GM18870 (cell line): ENCODE results near the gene TBX1.

Experiments used
- ATAC-seq: cut with Tn5 transposase; IDR thresholded peaks from one replicate; pipeline ENCODE4 v1.9.1; 2021; ENCODE audit warnings: moderate library complexity; ENCODE audit not compliant: unreplicated experiment

TBX1 gene

DNA sequence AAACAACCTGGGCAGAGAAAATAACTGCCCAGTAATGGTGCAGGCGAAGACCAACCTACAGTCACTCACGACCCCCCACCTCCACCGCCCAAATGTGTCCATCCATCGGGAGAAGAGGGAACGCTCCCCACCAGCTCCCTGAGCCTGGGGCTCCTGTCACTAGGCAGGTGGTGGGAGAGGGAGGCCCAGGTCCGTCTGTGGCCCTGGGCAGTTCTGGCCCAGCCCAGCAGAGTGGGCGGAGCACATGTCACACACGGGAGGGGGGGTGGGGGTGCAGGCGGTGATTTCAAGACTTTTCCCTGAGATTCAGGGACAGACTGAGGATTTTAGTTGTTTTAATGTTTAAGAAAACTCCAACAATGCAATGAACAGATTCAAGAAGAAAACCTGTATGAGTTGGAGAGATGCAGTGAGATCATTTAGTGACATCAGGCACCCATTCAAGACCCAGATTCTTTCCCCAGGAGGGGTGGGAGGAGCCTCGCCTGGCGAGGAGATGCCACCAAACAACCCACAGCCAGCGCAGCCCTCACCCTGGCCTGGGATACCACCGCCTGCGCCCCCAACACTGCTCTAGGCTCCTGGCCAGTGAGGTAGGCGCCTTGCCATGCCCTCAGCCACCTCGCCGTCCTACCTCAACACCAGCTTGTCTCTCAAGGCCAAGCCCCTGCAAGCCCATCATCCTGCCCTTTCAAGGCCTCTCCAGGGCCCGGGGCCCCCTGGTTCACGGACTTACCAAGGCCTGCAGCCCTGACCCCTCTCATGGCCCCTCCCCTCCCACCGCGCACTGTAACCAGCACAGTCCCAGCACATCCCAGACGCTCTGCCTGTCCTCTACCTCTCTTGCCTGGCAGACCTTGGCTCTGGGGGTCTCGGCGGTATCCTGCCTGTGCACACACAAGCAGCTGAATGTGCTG is 36.8 kb downstream of the TBX1 start:
- ATAC-seq, result no peak

DNA sequence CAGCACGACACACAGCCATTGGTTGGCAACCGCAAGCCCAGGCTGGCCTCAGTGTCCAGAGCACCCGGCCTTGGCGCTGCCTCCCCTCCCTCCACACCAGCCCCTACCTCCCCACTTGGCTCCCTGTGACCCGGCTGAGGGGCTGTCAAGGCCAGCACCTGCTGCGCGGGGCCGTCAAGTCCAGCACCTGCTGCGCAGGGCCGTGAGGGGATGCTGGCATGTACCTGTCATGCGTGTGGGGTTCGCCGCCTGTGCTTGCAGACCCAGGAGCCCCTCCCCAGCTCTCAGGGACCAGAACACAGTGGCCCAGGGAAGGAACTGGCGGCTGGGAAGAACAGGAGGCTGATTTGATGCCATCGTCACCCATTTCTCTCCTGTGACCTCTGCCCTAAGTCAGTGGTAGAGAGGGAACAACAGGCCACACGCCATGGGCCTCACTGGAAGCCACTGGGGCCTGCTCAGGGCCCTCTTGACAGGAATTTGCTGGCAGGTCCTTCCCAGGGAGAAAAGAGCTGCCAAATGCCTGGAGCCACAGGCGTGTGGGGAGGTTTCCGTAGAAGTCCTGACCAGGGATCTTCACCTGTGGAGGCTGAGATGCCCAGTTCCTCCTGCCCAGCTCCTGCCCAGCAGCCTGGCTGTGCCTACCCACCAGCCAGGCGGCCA is 37.6 kb downstream of the TBX1 start:
- ATAC-seq, result no peak

DNA sequence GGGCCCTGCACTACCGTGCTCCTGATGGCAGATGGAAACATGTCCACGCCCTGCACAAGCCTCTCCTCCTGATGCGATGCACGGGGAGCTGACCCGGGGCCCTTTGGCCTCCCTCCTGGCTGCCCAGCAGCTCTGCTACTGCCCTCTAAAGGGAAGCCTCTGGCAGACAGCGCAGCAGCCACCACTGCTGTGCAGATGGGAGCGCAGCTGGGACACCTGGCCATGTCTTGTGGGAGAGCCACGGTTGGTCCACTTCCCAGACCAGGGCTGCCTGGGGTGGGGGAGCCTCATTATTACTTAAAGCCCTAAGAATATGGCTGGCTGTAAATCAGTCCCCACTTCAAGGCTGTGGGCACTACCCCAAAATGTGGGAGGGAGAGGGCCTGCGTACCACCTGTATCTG is 38.3 kb downstream of the TBX1 start:
- no peak for ATAC-seq

DNA sequence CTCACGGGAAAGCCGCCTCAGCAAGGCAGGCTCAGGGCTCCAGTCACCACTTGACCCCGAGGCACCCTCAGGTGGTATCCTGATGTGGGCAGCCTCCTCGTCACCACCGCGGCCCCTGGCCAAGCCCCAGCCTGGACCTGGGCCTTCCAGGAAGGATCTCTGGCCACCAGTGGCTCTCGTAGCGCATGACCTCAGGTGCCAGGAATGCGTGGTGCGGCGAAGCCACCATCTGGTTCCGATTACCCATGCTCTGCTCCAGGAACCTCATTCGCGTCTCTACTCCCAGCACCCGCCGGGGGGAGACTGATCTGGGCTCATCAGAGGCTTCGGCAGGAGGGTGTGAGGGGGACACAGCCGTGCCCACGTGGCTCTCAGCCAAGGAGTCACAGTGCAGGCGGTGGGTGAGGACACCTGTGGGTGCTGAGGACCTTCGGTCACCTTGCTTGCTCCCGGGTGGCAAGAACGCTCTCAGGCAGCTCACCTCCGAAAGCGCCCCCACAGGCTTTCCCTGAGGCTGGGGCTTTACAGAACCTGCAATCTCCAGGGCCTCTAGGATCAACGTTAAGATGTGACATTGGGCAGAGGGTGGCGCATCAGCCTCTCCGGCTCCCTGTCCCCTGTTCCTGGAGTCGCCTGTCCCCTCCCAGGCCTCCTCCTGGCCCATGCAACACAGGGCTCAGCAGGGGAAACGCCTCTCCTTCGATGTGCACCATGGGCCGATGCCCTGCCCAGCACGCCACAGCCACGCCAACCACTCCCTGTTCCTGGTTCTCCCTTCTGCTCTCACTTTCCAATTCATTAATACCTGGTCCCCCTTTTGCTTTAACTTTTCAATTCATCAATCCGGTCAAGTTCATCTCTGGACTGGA is 39.0 kb downstream of the TBX1 start:
- ATAC-seq, result no peak

DNA sequence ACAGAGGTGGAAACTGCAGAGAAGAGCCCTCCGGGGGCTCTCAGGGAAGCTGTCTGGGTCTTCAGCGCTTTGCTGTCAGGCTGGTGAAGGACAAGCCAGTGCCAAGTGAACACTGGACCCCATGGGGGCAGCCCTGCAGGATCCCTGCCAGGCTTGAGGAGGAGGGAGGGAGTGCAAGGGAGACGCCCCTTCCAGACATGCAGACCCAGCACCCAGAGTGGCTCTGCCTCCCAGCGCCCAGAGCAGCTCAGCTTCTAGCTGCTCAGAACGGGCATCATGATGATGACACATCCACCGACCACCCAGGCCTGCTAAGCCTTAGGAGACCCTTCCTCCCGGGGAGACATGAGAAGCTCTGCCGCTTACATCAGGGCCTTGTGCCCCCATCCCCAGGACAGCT is 39.7 kb downstream of the TBX1 start:
- ATAC-seq, result no peak

DNA sequence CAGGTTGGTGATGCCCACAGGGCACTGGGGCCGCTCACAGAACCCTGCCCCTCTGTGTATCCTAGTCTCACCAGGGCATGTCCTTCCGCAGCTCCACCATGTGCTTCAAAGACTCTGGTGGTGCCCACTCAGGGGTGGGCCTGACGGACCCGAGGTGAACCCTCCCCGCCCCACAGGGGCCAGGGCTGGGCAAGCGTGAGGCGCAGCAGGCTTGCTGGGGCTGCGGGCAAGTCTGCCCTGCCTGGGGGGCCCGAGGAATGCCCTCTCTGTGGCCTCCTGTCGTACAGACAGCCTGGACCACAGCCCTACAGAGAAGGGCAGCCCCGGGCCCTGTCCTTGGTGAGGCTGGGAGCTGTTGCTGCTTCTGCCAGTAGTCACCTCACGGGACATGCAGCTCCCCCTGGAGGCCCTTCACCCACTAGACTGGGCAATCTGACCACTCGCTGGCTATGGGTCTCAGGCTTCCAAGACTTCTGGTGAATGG is 40.2 kb downstream of the TBX1 start:
- no peak for ATAC-seq

DNA sequence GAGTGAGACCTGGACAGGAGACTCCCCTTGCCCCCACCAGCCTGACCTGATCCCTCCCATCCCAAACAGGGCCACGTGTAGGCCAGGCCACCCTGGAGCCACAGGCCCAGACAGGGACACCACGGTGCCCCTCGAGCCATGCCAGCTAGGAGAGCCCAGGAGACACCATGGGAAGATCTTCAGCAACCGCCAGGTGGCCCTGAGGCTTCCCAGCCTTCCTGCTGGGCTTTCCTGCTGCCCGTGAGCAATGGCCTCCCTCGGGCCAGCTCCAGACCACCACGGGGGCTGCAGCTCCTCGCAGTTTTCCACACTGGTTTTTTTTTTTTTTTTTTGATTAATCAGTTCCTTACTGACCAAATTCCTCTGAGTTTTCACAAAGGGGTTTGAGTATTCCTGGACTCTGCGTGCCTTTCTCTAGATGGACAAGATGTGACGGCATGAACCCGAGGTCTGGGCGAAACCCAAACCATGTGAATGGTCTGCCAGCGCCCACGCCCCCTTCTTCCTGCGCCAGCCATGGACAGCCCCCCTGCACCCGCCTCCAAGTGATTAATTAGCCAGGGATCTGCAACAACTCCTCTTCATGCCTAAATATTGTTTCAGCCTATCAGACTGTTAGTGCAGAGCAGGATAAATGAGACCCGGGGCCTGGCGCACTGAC is 40.9 kb downstream of the TBX1 start:
- no peak for ATAC-seq

DNA sequence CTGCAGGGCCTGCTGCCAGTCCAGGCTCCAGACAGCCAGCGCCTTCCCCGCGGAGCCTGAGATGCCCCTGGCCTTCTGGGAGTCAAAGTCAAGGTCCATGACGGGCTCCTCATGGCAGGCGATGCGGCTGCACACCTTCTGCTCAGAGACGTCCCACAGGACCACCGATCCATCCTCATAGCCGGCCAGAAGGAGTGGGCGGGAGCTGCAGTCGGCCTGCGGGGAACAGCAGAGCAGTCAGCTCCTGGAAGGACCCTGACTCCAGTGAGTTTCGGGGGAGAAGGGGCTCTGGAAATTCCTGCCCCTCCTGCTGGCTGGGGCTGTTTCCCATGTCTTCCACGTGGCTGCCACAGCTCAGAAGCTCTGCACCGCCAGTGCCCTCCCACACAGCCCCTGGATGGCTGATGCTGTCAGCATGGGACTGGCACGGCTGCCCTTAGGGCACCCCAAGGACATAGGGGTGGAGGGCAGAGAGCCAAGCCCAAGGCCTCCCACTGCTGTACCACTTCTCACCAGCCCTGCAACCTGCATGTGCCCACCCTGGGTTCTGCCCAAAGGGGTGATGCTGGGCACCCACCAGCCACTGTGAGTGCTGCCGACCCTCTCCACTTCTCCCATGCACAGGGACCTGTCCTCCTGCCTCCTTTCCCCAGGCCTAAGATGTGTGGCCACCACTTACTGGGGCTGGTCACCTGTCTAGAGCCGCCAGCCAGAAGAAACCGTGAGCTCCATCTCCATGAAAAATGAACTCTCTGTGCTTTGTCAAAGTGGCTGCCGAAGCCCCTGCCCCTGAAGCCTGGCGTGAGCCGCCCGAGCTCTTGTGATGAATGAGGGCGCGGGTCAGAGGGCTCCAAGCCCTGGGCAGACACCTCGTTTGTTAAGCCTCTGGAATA is 41.7 kb downstream of the TBX1 start:
- ATAC-seq, result no peak

DNA sequence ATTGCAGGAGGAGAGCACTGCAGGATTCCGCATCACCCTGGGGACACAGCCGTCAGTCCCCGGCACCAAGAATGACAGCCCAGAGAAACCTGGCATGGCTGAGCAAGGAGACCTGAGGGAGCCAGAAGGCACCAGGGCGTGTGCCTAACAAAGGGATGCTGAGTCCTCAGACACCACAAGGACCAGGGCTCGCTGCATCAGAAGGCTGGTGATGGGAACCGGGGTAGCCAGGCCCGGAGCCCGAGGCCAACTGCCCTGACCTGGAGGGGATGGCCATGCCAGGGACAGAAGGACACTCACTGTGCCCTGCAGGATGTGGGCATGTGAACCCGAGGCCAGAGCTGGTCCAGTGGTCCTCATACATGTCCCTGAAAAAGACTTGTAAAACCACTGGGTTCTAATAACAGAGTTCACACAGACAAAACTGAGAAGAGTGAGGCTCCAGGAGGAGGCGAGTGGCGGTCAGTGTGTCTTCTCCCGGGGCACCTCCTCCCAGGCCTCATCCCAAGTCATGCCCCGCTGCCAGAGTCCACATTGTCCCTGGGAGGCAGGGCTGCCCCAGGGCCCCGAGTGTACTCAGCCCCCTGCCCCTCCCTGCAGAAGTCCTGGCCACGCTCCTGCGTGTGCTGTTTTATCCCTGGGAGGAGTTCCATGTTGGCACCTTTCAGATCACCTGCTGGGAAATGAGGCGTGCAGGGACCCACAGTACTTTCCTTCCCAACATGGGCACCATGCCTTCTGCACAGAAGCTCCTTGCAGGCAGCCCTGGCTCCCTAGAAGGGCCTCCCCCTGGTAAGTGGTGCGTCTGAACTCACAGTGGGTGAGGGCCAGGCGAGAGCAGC is 42.5 kb downstream of the TBX1 start:
- no peak for ATAC-seq

DNA sequence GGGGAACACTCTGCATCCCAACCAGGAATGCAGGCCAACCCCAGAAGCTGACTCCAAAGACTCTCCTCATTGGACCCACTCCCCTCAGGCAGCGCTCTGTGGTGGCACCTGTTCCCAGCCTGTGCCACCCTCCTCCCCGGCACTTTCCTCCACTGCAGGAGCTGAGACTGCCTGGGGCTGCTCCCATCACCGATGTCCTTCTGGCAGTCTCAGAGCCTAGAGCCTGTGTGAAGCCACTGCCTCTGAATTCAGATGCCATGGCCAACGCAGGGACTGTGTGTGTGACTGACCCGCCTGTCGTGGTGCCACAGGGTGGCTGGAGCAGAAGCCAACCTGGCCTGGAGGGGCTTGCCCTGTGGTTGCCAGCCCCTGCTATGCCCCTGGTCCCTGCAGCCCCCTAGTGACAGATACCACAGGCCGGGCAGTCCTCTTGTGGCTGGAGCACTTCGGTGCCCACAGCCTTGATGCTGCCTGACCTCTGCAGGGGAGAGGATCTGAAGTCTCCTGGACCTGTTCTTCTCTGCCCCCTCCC is 43.2 kb downstream of the TBX1 start:
- no peak for ATAC-seq

DNA sequence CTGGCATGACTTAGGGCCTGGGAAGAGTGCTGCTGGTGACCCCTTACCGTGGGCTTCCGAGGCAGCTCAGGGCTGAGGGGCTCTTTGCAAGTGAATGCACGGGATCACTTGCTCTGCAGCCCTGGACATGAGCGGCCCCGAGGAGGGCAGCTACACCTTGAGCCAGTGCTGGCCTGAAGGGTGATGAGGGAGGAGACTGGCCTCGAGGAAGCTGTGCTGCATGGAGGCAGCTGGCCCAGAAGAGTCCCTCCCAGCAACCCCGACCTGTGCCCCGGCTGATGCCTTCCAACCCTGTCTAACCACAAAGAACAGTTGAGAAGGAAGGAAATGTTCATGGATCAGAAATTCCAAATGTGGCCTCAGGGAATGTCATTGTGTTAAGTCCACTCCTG is 45.2 kb downstream of the TBX1 start:
- ATAC-seq, result no peak

DNA sequence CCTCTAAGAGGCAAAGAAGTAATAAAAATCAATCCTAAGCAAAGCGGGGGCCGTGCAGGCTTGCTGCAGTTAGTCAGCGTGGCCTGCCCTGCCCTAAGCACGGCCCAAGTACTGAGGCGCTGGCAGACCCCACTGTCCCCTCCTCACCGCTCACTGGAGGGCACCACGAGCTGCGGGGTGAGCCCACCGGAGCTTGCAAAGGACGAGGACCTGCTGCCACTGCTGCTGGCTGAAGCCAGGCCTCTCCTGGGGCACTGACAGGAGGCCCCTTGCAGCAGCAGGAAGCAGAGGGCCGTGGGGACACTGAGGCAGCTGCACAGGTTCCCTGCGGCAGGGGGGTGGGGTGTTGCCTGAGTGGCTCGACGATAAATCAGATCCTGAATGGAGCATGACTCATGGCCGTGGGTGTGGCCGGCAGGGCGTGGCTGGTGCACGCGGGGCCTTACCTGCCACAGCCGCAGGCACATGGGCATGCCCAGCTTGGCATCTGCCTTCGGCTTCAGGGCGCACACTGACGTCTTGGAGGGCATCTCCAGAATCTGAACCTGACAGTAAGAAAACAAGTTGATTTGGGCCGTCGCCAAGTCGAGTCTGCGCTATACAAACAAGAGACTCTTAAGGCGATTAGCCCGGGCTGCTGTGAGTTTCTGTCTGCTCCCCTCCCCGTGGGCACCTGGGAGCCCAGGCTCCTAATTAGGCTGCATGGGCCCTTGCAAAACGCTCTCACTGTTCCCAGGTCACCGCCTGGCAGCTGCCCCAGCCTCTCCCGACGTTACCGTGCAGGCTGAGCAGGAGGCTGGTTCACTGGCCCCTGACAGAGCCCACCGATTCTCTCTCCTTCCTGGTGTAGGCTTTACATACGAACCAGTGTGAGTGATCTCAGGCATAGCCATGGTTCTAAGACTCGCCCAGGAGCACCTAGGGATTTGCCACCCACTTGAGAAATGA is 45.9 kb downstream of the TBX1 start:
- ATAC-seq, result no peak

DNA sequence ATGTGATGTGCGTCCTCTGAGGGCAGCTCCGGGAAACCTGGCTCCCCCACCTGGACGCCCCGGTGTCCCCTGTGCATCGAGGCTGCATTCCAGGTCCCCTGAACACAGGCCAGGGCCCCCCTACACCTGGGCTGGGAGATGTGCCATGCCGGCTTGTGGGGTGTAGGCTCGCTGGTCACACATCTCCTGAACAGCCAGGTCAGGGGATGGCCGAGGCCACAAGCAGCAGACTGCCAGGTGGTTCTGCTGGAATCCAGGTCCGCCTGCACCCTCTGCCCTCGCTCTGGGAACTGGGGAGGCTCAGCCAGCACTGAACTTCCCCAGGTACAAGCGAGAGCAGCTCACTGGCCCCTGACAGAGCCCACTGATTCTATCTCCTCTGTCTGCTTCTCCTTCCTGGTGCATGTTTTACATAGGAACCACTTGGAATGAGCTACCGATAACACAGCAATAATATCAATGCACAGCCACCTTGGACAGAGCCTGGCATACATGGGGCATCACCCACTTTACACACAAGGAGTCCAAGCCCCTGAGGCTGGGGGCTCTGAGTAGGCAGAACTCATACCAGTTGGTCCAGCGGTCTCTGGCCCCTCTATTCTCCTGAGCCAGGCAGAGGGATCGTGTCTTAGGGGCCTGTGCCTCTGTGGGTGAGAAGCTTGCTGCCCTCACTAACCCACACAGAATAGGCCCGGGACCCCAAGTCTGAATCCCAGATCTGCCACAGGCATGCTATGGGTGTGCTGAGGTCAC is 46.8 kb downstream of the TBX1 start:
- ATAC-seq, result no peak

DNA sequence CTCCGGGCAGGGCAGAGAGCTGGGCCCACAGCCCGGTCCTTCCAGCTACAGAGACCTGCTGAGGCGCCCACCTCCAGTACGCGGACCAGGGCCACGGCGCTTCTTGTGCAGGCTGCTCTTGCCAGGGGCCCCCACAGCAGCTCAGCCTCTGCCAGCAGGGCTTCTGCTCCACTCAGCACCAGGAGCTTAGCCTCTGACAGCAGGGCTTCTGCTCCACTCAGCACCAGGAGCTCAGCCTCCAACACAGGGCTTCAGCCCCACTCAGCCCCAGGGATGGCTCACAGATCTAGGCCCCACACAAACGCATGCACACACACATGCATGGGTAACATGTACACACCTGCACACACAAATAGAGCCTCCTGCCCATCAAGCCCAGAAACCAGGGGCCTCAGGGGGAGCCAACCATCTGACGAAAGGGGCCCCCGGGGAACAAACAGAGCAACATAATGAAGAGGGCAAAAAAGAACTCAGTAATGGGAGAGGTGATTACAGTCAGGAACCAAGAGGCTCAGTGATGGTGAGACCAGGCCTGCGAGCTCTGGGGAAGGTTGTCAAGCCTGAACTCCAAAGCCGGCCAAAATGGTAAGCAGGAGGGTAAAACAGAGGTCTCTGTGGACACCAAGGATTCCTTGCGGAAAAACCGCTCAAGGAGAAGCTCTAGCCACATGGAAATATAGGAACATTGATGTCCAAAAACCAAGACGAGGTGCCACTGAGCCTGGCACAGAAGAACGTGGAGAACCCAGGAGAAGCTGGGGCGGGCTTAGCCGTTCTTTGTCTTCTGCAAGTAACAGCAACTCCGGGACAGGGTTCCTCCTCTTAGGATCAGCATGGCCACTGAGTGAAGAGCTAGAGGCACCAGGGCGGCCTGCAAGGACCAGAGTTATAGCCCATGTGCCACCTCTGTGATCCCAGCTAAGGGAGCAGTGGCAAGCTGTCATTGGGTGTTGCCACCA is 47.6 kb downstream of the TBX1 start:
- ATAC-seq, result no peak

DNA sequence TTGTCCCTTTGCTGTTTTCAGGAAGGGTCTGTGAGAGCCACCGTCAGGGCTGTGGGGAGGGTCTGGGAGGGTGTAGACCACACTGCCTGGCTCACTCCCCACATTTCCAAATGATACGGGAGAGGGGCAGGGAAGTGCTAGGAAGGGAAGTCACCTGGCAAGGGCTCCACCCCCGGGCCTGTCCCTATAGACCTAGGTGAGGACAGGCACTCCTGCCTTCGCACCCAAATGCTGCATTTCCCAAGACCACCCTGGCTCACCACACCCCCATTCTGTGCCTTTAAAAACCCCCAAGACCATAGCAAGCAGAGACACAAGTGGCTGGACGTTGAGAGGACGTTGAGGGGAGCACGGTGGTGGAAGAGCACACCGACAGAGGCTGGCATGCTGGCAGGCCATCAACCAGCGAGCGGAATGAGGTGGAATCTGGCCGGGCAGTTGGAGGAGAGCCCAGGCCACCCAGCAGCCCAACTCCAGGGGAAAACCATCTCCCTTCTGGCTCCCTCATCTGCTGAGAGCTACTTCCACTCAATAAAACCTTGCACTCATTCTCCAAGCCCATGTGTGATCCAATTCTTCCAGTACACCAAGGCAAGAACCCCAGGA is 48.4 kb downstream of the TBX1 start:
- ATAC-seq, result no peak
